Panc1 (cell line): ENCODE data around the gene C1orf159. TPM values are rescaled to one million over a fixed set of nuclear protein-coding genes. Genes with fewer than 3 reads are reported as not detected.

Experiments
- ATAC-seq: fragments of 200-7000 bp; cut with Tn5 transposase; 2 replicates; pipeline ENCODE4 v1.9.1; 2020; ENCODE audit warnings: mild to moderate bottlenecking, moderate library complexity
- BruUV-seq: library from RNA; stranded (reverse); fragments of 400-500 nt; replicated peaks from 2 replicates; lab custom pipeline; 2021; lab: Mats Ljungman, UMichigan
- CTCF ChIA-PET: fragments of 300-600 bp; sonication (Branson Sonifier 250); formaldehyde crosslinking; loops from one replicate; lab custom pipeline; 2022; ENCODE audit warnings: antibody characterized with exemption; lab: Charles Lee
- POLR2A ChIA-PET: fragments of 300-600 bp; sonication (Branson Sonifier 250); formaldehyde crosslinking; loops from one replicate; lab custom pipeline; 2022; ENCODE audit warnings: antibody characterized with exemption; lab: Charles Lee
- DNase-seq: peaks from one replicate; pipeline ENCODE4 v3.0.0-alpha.2; 2010; ENCODE audit warnings: low read depth, low spot score
- H3K27ac ChIP-seq: 2 replicates; pipeline ENCODE4 v1.5.1; 2011; ENCODE audit warnings: mild to moderate bottlenecking, low read length, inconsistent platforms
- H3K27me3 ChIP-seq: fragments of 200-500 bp; sonication (Bioruptor generic); 2 replicates; pipeline ENCODE4 v1.6.0; 2014; ENCODE audit warnings: low read length, inconsistent platforms; ENCODE audit not compliant: control insufficient read depth, insufficient read depth
- H3K36me3 ChIP-seq: fragments of 200-500 bp; sonication (Bioruptor generic); 2 replicates; pipeline ENCODE4 v1.5.1; 2014; ENCODE audit warnings: inconsistent platforms, mild to moderate bottlenecking, low read length, moderate library complexity; ENCODE audit not compliant: control insufficient read depth, insufficient read depth
- H3K4me1 ChIP-seq: 2 replicates; pipeline ENCODE4 v1.5.1; 2011; ENCODE audit warnings: inconsistent platforms, mild to moderate bottlenecking, low read length, moderate library complexity; ENCODE audit not compliant: control insufficient read depth, insufficient read depth
- H3K4me3 ChIP-seq, 2 experiments: 2 replicates each; pipeline ENCODE4 v1.5.1; 2011 to 2012; ENCODE audit warnings: low read depth in 2 of 2, low read length in 2 of 2, mild to moderate bottlenecking in 2 of 2, inconsistent platforms in 1 of 2, moderate library complexity in 1 of 2
- H3K9me3 ChIP-seq: fragments of 200-500 bp; sonication (Bioruptor generic); 2 replicates; pipeline ENCODE4 v1.5.1; 2014; ENCODE audit warnings: low read depth, mild to moderate bottlenecking, inconsistent platforms, low read length, moderate library complexity; ENCODE audit not compliant: control insufficient read depth, insufficient read depth
- POLR2AphosphoS5 ChIP-seq: IDR thresholded peaks from 2 replicates; pipeline ENCODE4 v1.6.1; 2012; ENCODE audit warnings: mild to moderate bottlenecking, low read depth, low read length, moderate library complexity
- SIN3A ChIP-seq: IDR thresholded peaks from 2 replicates; pipeline ENCODE4 v1.6.1; 2012; ENCODE audit warnings: low read depth, mild to moderate bottlenecking, low read length, moderate library complexity, borderline replicate concordance; ENCODE audit not compliant: insufficient read depth
- TCF7L2 ChIP-seq: IDR thresholded peaks from 2 replicates; pipeline ENCODE4 v1.6.1; 2011; ENCODE audit warnings: mild to moderate bottlenecking, low read depth, low read length, inconsistent platforms
- in situ Hi-C: cut with HindIII; loops from 2 replicates; pipeline ENCODE4 v1.10.0; 2016; ENCODE audit warnings: low sequenced_read_pairs, low pct_unique_long_range_greater_than_20kb
- intact Hi-C: fragments of 100-400 bp; cut with micrococcal nuclease; formaldehyde crosslinking; loops from one replicate; pipeline ENCODE4 v1.10.0; 2022; ENCODE audit not compliant: unreplicated experiment
- total RNA-seq: library from RNA; stranded (reverse); gene quantifications from one replicate; pipeline ENCODE4 v1.2.1, GENCODE V29; 2021; ENCODE audit not compliant: unreplicated experiment

The C1orf159 gene
- total RNA-seq, 1 experiment from 2014 or later, result 28.8 TPM

GRCh38 chr1:1032424-1032823 is 83.5 kb downstream of the C1orf159 start:
- BruUV-seq, result no TSS peak
- no peaks in the 10 kb centered on the region for H3K27me3 ChIP-seq
- ATAC-seq (peak; percentile 9; the same call in 1 of the 2 replicates), DNase-seq (no peak)
- H3K27ac ChIP-seq, result no peak overlapping the region
- intact Hi-C loops, result no loop called here
- no peaks in the 10 kb centered on the region for H3K9me3 ChIP-seq
- CTCF ChIA-PET, result no interaction called here
- in situ Hi-C loops, result no loop called here
- H3K36me3 ChIP-seq, result no peaks in the 10 kb centered on the region
- no peak for TF ChIP-seq SIN3A
- no peak for TF ChIP-seq POLR2AphosphoS5
- no peak for TF ChIP-seq TCF7L2
- POLR2A ChIA-PET, result no interaction called here
- H3K4me3 ChIP-seq, result no peak overlapping the region
- no peaks in the 10 kb centered on the region for H3K4me1 ChIP-seq

Other genes starting within 250 kb of the C1orf159 start
- gene SAMD11, start 192.2 kb downstream of the C1orf159 start, total RNA-seq, result 51.8 TPM
- 193 TPM for gene NOC2L, start 156.8 kb downstream of the C1orf159 start, total RNA-seq
- 58.8 TPM for gene KLHL17, start 155.5 kb downstream of the C1orf159 start, total RNA-seq
- gene PLEKHN1, start 149.6 kb downstream of the C1orf159 start, total RNA-seq, result 9.8 TPM
- 1.5 TPM for gene PERM1, start 134.0 kb downstream of the C1orf159 start, total RNA-seq
- gene HES4, start 116.0 kb downstream of the C1orf159 start, total RNA-seq, result 74.2 TPM
- gene ISG15, start 102.6 kb downstream of the C1orf159 start, total RNA-seq, result 102 TPM
- 153 TPM for gene AGRN, start 96.0 kb downstream of the C1orf159 start, total RNA-seq
- gene RNF223, start 41.8 kb downstream of the C1orf159 start, total RNA-seq, result 0.08 TPM
- not detected for gene TTLL10, start 57.8 kb upstream of the C1orf159 start, total RNA-seq
- gene TNFRSF18, start 90.5 kb upstream of the C1orf159 start, total RNA-seq, result 4.3 TPM
- gene TNFRSF4, start 98.1 kb upstream of the C1orf159 start, total RNA-seq, result 0.62 TPM
- gene SDF4, start 115.9 kb upstream of the C1orf159 start, total RNA-seq, result 335 TPM
- 46.4 TPM for gene B3GALT6, start 116.1 kb upstream of the C1orf159 start, total RNA-seq
- gene C1QTNF12, start 130.6 kb upstream of the C1orf159 start, total RNA-seq, result 41.4 TPM
- 101 TPM for gene UBE2J2, start 157.8 kb upstream of the C1orf159 start, total RNA-seq
- gene SCNN1D, start 164.3 kb upstream of the C1orf159 start, total RNA-seq, result 9.8 TPM
- 30.7 TPM for gene ACAP3, start 191.8 kb upstream of the C1orf159 start, total RNA-seq
- gene PUSL1, start 192.5 kb upstream of the C1orf159 start, total RNA-seq, result 46.9 TPM
- gene INTS11, start 208.6 kb upstream of the C1orf159 start, total RNA-seq, result 114 TPM
- gene CPTP, start 208.7 kb upstream of the C1orf159 start, total RNA-seq, result 52.2 TPM
- gene TAS1R3, start 215.2 kb upstream of the C1orf159 start, total RNA-seq, result 0.31 TPM
- gene DVL1, start 233.3 kb upstream of the C1orf159 start, total RNA-seq, result 144 TPM
- 96.0 TPM for gene MXRA8, start 242.5 kb upstream of the C1orf159 start, total RNA-seq